Measurements from ENCODE around the gene SYT14.
"Not testable (repeated sequence)": the region's sequence is repeated elsewhere in the genome, so short reads cannot be mapped to it uniquely, and the experiment has no call there.

Gene SYT14

GRCh38 chr1:209936125-209936524, 1.9 kb upstream of the SYT14 start:
- no peak for DNase-seq (ENCODE audit: low read depth, low spot score)

- DNase-seq (ENCODE audit: low read depth, low spot score), result no peak
These were observed 7.4 kb downstream of the SYT14 start for GRCh38 chr1:209945377-209945776.

GRCh38 chr1:209948155-209948554, 10.1 kb downstream of the SYT14 start:
- no peak for DNase-seq (ENCODE audit: low read depth, low spot score)

GRCh38 chr1:209956116-209956515, 18.1 kb downstream of the SYT14 start:
- no peak for DNase-seq (ENCODE audit: low read depth, low spot score)

- no peak for DNase-seq (ENCODE audit: low read depth, low spot score)
These were observed 21.6 kb downstream of the SYT14 start for GRCh38 chr1:209959623-209960022.

- no peak for DNase-seq (ENCODE audit: low read depth, low spot score)
These were observed 22.9 kb downstream of the SYT14 start for GRCh38 chr1:209960926-209961325.

GRCh38 chr1:209962388-209962787, 24.4 kb downstream of the SYT14 start:
- DNase-seq (ENCODE audit: low read depth, low spot score), result no peak

- no peak for DNase-seq (ENCODE audit: low read depth, low spot score)
These were observed 24.8 kb downstream of the SYT14 start for GRCh38 chr1:209962856-209963255.

GRCh38 chr1:209965996-209966395, 28.0 kb downstream of the SYT14 start:
- no peak for DNase-seq (ENCODE audit: low read depth, low spot score)

- not testable (repeated sequence) for DNase-seq (ENCODE audit: low read depth, low spot score)
These were observed 40.7 kb downstream of the SYT14 start for GRCh38 chr1:209978721-209979120.

- DNase-seq (ENCODE audit: low read depth, low spot score), result no peak
These were observed 45.9 kb downstream of the SYT14 start for GRCh38 chr1:209983953-209984352.

GRCh38 chr1:209985002-209985401, 47.0 kb downstream of the SYT14 start:
- DNase-seq (ENCODE audit: low read depth, low spot score), result no peak

GRCh38 chr1:209988706-209989105, 50.7 kb downstream of the SYT14 start:
- DNase-seq (ENCODE audit: low read depth, low spot score), result no peak

- DNase-seq (ENCODE audit: low read depth, low spot score), result no peak
These were observed 51.5 kb downstream of the SYT14 start for GRCh38 chr1:209989525-209989924.

- no peak for DNase-seq (ENCODE audit: low read depth, low spot score)
These were observed 55.2 kb downstream of the SYT14 start for GRCh38 chr1:209993061-209993830.

- DNase-seq (ENCODE audit: low read depth, low spot score), result no peak
These were observed 58.3 kb downstream of the SYT14 start for GRCh38 chr1:209996348-209996747.

- DNase-seq (ENCODE audit: low read depth, low spot score), result no peak
These were observed 61.0 kb downstream of the SYT14 start for GRCh38 chr1:209999005-209999404.

- no peak for DNase-seq (ENCODE audit: low read depth, low spot score)
These were observed 63.7 kb downstream of the SYT14 start for GRCh38 chr1:210001751-210002150.

GRCh38 chr1:210003501-210003900, 65.5 kb downstream of the SYT14 start:
- no peak for DNase-seq (ENCODE audit: low read depth, low spot score)

- DNase-seq (ENCODE audit: low read depth, low spot score), result no peak
These were observed 72.1 kb downstream of the SYT14 start for GRCh38 chr1:210010161-210010560.

GRCh38 chr1:210021145-210021860, 83.3 kb downstream of the SYT14 start:
- no peak for DNase-seq (ENCODE audit: low read depth, low spot score)

- no peak for DNase-seq (ENCODE audit: low read depth, low spot score)
These were observed 84.0 kb downstream of the SYT14 start for GRCh38 chr1:210022044-210022443.

- no peak for DNase-seq (ENCODE audit: low read depth, low spot score)
These were observed 86.3 kb downstream of the SYT14 start for GRCh38 chr1:210024282-210024681.

Measured in activated naive CD8-positive, alpha-beta T cell treated with anti-CD3 and anti-CD28 coated beads, Interleukin-2, amount 50 U/mL, for 16 hours (primary cell).